ENCODE data around the gene CYB5R2.

- TF ChIP-seq POLR2AphosphoS5 (IDR thresholded peaks at IDR 0.05) (no peak), CTCF (IDR thresholded peaks at IDR 0.05 in 8 of 11, conservative IDR thresholded peaks at IDR 0.05 in 3 of 11) (peak in 5 of 11 experiments; percentile 18 to 41 (median 37))
Observed at GRCh38 chr11:7657306-7658025, 15.8 kb downstream of the CYB5R2 start.
